ENCODE data around the gene PFKFB3.

Gene PFKFB3

DNA sequence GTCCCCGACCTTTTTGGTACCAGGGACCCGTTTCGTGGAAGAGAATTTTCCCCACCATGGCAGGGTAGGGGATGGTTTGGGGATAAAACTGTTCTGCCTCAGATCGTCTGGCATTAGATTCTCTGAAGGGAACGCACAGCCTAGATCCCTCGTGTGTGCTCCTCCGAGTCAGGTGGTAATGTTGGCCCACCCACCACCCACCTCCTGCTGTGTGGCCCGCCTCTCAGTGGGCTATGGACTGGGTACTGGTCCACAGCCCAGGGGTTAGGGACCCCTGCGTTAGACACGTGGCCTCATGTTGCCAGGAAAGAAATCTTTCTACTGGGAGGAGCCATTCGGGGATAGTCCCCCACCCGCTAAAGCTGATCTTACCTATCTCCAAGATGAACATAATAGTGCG lies 27.0 kb downstream of the PFKFB3 start:
- Histone ChIP-seq H3K4me1 (ENCODE audit: control insufficient read depth, insufficient read depth, low read length) (no peaks in the 10 kb centered on the region), H3K27ac (ENCODE audit: low read depth, low read length) (no peak overlapping the region), H3K9me3 (ENCODE audit: control insufficient read depth, insufficient read depth, low read length) (no peaks in the 10 kb centered on the region), H3K36me3 (ENCODE audit: control insufficient read depth, insufficient read depth, low read length) (peaks cover 91% of the 10 kb centered on the region), H3K9ac (ENCODE audit: low read depth, low read length) (no peak overlapping the region), H3K27me3 (ENCODE audit: control insufficient read depth, insufficient read depth, low read length) (no peaks in the 10 kb centered on the region), H3K4me3 (ENCODE audit: low read depth, low read length) (no peak overlapping the region)

DNA sequence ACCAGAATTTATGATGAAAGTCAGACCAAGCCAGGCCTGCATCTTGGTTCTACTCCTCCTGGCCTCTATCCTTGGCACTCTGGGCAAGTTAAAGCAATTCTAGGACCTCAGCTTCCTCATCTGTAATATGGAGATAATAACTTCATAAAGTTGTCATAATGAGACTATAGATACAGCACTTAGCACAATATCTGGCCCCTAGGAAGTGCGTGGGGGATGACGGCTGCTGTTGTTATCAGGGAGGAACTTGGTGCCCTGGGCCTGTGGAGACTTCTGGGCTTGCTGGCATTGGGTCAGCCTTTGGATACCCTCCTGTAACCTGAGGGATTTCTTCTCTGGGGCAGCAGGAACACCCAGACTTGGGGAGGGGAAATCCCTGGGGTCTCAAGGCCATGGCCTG lies 27.6 kb downstream of the PFKFB3 start:
- H3K36me3 ChIP-seq (ENCODE audit: control insufficient read depth, insufficient read depth, low read length), result peaks cover 85% of the 10 kb centered on the region
- H3K27me3 ChIP-seq (ENCODE audit: control insufficient read depth, insufficient read depth, low read length), result no peaks in the 10 kb centered on the region
- no peak overlapping the region for H3K27ac ChIP-seq (ENCODE audit: low read depth, low read length)
- H3K9ac ChIP-seq (ENCODE audit: low read depth, low read length), result no peak overlapping the region
- no peak overlapping the region for H3K4me3 ChIP-seq (ENCODE audit: low read depth, low read length)
- no peaks in the 10 kb centered on the region for H3K4me1 ChIP-seq (ENCODE audit: control insufficient read depth, insufficient read depth, low read length)
- no peaks in the 10 kb centered on the region for H3K9me3 ChIP-seq (ENCODE audit: control insufficient read depth, insufficient read depth, low read length)

DNA sequence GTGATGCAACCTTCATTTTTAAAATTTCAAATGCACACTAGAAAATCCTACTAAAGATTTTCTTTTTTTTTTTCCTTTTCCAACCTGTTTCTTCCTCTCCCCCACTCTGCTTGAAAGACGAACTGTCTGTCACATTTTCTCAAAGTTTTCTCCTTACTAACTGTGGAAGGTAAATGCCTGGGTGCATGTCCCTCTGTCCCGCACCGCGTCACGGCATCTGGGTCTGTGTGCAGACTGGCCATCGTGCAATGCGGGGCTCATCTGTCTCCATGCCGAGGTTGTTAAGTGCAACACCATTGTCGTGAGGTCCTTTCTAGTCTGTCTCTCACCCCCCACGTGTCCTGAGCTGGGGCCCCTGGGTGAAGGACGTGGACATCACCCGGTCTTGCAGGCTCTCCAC lies 28.4 kb downstream of the PFKFB3 start:
- H3K27me3 ChIP-seq (ENCODE audit: control insufficient read depth, insufficient read depth, low read length), result no peaks in the 10 kb centered on the region
- H3K4me1 ChIP-seq (ENCODE audit: control insufficient read depth, insufficient read depth, low read length), result no peaks in the 10 kb centered on the region
- H3K9me3 ChIP-seq (ENCODE audit: control insufficient read depth, insufficient read depth, low read length), result no peaks in the 10 kb centered on the region
- H3K4me3 ChIP-seq (ENCODE audit: low read depth, low read length), result no peak overlapping the region
- no peak overlapping the region for H3K27ac ChIP-seq (ENCODE audit: low read depth, low read length)
- H3K36me3 ChIP-seq (ENCODE audit: control insufficient read depth, insufficient read depth, low read length), result peaks cover 77% of the 10 kb centered on the region
- no peak overlapping the region for H3K9ac ChIP-seq (ENCODE audit: low read depth, low read length)

DNA sequence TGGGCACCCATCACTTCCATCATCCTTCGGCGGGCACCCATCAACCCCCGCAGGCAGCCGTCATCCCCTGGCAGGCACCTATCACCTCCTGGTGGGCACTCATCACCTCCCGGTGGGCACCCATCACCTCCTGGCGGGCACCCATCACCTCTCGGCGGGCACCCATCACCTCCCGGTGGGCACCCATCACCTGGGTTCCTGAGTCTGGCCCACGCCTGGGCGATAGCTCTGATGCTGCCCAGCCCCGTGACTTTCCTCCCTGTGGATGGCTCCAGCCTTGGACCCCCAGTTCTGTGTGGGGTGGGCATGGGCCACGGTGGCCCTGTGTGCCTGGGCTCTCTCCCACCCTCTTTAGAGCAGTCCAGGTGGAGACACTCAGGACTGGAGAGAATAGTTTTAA lies 29.0 kb downstream of the PFKFB3 start:
- H3K4me1 ChIP-seq (ENCODE audit: control insufficient read depth, insufficient read depth, low read length), result no peaks in the 10 kb centered on the region
- H3K9me3 ChIP-seq (ENCODE audit: control insufficient read depth, insufficient read depth, low read length), result no peaks in the 10 kb centered on the region
- H3K36me3 ChIP-seq (ENCODE audit: control insufficient read depth, insufficient read depth, low read length), result peaks cover 71% of the 10 kb centered on the region
- H3K4me3 ChIP-seq (ENCODE audit: low read depth, low read length), result no peak overlapping the region
- H3K9ac ChIP-seq (ENCODE audit: low read depth, low read length), result no peak overlapping the region
- H3K27me3 ChIP-seq (ENCODE audit: control insufficient read depth, insufficient read depth, low read length), result no peaks in the 10 kb centered on the region
- no peak overlapping the region for H3K27ac ChIP-seq (ENCODE audit: low read depth, low read length)

DNA sequence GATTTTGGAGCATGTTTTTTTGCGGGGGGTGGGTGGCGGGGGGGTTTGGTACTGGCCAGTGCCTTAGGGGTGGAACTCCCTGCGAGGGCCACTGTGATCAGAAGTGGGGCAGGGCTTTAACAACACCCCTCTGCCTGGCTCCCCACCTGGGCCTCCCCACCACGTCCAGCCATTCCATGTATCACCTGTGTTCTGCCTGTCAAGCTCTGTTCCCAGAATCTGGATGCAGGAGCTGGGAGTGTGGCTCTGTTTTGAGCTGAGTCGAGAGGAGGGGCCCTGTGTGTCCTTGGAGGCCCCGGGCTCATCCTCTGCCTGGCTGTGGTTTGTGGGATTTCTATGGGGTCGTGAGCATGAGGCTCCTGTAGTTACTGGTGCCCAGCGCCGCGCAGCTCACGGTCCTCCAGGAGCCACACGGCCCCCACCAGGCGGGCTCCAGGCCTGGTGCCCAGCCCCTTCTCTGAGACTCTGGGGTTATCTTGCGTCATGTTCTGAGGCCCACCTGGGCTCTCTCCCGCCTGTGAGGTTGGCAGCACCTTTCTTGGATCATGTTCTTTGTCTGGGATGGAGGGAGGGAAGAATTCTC lies 29.6 kb downstream of the PFKFB3 start:
- no peaks in the 10 kb centered on the region for H3K9me3 ChIP-seq (ENCODE audit: control insufficient read depth, insufficient read depth, low read length)
- H3K4me1 ChIP-seq (ENCODE audit: control insufficient read depth, insufficient read depth, low read length), result no peaks in the 10 kb centered on the region
- no peaks in the 10 kb centered on the region for H3K27me3 ChIP-seq (ENCODE audit: control insufficient read depth, insufficient read depth, low read length)
- no peak overlapping the region for H3K27ac ChIP-seq (ENCODE audit: low read depth, low read length)
- H3K9ac ChIP-seq (ENCODE audit: low read depth, low read length), result no peak overlapping the region
- H3K36me3 ChIP-seq (ENCODE audit: control insufficient read depth, insufficient read depth, low read length), result peaks cover 68% of the 10 kb centered on the region
- no peak overlapping the region for H3K4me3 ChIP-seq (ENCODE audit: low read depth, low read length)

DNA sequence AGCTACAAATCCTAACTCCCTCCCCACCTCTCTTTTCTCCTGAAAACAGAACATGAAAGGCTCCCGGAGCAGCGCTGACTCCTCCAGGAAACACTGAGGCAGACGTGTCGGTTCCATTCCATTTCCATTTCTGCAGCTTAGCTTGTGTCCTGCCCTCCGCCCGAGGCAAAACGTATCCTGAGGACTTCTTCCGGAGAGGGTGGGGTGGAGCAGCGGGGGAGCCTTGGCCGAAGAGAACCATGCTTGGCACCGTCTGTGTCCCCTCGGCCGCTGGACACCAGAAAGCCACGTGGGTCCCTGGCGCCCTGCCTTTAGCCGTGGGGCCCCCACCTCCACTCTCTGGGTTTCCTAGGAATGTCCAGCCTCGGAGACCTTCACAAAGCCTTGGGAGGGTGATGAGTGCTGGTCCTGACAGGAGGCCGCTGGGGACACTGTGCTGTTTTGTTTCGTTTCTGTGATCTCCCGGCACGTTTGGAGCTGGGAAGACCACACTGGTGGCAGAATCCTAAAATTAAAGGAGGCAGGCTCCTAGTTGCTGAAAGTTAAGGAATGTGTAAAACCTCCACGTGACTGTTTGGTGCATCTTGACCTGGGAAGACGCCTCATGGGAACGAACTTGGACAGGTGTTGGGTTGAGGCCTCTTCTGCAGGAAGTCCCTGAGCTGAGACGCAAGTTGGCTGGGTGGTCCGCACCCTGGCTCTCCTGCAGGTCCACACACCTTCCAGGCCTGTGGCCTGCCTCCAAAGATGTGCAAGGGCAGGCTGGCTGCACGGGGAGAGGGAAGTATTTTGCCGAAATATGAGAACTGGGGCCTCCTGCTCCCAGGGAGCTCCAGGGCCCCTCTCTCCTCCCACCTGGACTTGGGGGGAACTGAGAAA lies 30.4 kb downstream of the PFKFB3 start:
- peaks cover 60% of the 10 kb centered on the region for H3K36me3 ChIP-seq (ENCODE audit: control insufficient read depth, insufficient read depth, low read length)

DNA sequence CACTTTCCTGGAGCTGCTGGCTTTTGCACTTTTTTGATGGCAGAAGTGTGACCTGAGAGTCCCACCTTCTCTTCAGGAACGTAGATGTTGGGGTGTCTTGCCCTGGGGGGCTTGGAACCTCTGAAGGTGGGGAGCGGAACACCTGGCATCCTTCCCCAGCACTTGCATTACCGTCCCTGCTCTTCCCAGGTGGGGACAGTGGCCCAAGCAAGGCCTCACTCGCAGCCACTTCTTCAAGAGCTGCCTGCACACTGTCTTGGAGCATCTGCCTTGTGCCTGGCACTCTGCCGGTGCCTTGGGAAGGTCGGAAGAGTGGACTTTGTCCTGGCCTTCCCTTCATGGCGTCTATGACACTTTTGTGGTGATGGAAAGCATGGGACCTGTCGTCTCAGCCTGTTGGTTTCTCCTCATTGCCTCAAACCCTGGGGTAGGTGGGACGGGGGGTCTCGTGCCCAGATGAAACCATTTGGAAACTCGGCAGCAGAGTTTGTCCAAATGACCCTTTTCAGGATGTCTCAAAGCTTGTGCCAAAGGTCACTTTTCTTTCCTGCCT lies 31.1 kb downstream of the PFKFB3 start:
- H3K4me3 ChIP-seq (ENCODE audit: low read depth, low read length), result no peak overlapping the region
- H3K27me3 ChIP-seq (ENCODE audit: control insufficient read depth, insufficient read depth, low read length), result no peaks in the 10 kb centered on the region
- H3K9ac ChIP-seq (ENCODE audit: low read depth, low read length), result no peak overlapping the region
- H3K27ac ChIP-seq (ENCODE audit: low read depth, low read length), result no peak overlapping the region
- H3K36me3 ChIP-seq (ENCODE audit: control insufficient read depth, insufficient read depth, low read length), result peaks cover 53% of the 10 kb centered on the region
- no peaks in the 10 kb centered on the region for H3K4me1 ChIP-seq (ENCODE audit: control insufficient read depth, insufficient read depth, low read length)
- no peaks in the 10 kb centered on the region for H3K9me3 ChIP-seq (ENCODE audit: control insufficient read depth, insufficient read depth, low read length)

More for the DNA sequence above, 30.4 kb downstream of the PFKFB3 start:
- H3K4me1 ChIP-seq (ENCODE audit: control insufficient read depth, insufficient read depth, low read length), result no peaks in the 10 kb centered on the region
- H3K9ac ChIP-seq (ENCODE audit: low read depth, low read length), result no peak overlapping the region
- no peaks in the 10 kb centered on the region for H3K9me3 ChIP-seq (ENCODE audit: control insufficient read depth, insufficient read depth, low read length)
- H3K4me3 ChIP-seq (ENCODE audit: low read depth, low read length), result no peak overlapping the region
- no peak overlapping the region for H3K27ac ChIP-seq (ENCODE audit: low read depth, low read length)
- H3K27me3 ChIP-seq (ENCODE audit: control insufficient read depth, insufficient read depth, low read length), result no peaks in the 10 kb centered on the region

DNA sequence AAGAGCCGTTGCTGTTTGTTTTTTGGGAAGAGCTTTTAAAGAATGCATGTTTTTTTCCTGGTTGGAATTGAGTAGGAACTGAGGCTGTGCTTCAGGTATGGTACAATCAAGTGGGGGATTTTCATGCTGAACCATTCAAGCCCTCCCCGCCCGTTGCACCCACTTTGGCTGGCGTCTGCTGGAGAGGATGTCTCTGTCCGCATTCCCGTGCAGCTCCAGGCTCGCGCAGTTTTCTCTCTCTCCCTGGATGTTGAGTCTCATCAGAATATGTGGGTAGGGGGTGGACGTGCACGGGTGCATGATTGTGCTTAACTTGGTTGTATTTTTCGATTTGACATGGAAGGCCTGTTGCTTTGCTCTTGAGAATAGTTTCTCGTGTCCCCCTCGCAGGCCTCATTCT lies 31.6 kb downstream of the PFKFB3 start:
- Histone ChIP-seq H3K27ac (ENCODE audit: low read depth, low read length) (no peak overlapping the region), H3K27me3 (ENCODE audit: control insufficient read depth, insufficient read depth, low read length) (no peaks in the 10 kb centered on the region), H3K36me3 (ENCODE audit: control insufficient read depth, insufficient read depth, low read length) (peaks cover 48% of the 10 kb centered on the region), H3K9me3 (ENCODE audit: control insufficient read depth, insufficient read depth, low read length) (no peaks in the 10 kb centered on the region), H3K9ac (ENCODE audit: low read depth, low read length) (no peak overlapping the region), H3K4me3 (ENCODE audit: low read depth, low read length) (no peak overlapping the region), H3K4me1 (ENCODE audit: control insufficient read depth, insufficient read depth, low read length) (no peaks in the 10 kb centered on the region)

DNA sequence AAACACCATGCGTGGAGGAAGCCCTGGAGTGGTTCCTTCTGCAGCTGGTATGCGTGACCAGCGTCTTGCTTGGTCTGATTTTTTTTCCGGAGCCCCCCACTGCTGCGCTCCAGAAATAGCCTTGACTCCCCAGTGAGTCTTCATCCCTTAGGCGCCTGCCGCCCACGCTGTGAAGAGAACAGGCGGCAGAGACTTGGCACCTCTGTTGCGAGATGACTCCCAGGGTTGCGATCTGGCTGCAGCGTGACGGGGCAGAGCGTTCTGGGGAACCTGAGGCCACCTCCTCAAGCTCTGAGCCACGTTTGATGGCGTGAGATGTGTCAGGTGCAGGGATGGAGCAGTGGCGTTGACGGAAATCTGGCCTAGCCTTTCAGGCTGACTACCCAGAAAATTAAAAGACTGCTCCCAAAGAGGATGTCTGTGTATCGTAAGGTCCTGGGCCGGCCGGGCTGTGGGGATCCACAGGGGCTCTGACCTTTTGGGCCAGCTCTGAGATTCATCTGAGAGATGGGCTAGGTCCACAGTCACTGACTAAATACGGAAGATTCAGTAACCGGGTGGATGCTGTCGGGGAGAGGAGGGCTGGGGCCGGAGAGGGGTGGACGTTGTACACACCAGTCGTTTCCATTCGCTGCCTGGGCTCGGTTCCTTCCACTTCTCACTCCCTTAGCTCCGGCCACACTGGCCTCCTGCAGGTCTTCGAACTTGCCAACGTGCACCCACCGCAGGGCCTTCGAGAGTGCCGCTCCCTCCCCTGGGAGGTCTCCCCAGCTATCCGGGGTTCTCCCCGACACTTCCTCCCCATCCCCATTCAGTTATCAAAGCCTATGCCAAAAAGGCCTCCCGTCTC lies 33.8 kb downstream of the PFKFB3 start:
- Histone ChIP-seq H3K4me3 (ENCODE audit: low read depth, low read length) (no peak overlapping the region), H3K36me3 (ENCODE audit: control insufficient read depth, insufficient read depth, low read length) (peaks cover 30% of the 10 kb centered on the region), H3K4me1 (ENCODE audit: control insufficient read depth, insufficient read depth, low read length) (no peaks in the 10 kb centered on the region), H3K27ac (ENCODE audit: low read depth, low read length) (no peak overlapping the region), H3K9ac (ENCODE audit: low read depth, low read length) (no peak overlapping the region), H3K27me3 (ENCODE audit: control insufficient read depth, insufficient read depth, low read length) (no peaks in the 10 kb centered on the region), H3K9me3 (ENCODE audit: control insufficient read depth, insufficient read depth, low read length) (no peaks in the 10 kb centered on the region)

DNA sequence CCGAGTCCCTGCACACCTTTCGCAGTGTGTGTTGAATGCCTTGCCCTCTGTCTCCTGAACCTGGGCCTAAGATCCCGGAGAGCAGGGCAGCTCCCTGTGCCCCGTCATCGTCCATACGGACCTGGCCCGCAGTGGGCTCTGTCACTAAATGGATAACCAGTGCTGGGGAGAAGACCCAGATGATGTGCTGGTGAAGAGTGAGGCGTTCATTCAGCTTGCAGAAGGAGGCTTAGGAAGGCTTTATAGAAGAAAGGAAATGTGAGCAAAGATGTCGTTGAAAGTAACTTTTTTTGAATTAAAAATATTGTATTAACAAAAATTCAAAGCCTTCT lies 34.4 kb downstream of the PFKFB3 start:
- H3K9ac ChIP-seq (ENCODE audit: low read depth, low read length), result no peak overlapping the region
- no peaks in the 10 kb centered on the region for H3K4me1 ChIP-seq (ENCODE audit: control insufficient read depth, insufficient read depth, low read length)
- H3K27me3 ChIP-seq (ENCODE audit: control insufficient read depth, insufficient read depth, low read length), result no peaks in the 10 kb centered on the region
- H3K27ac ChIP-seq (ENCODE audit: low read depth, low read length), result no peak overlapping the region
- H3K9me3 ChIP-seq (ENCODE audit: control insufficient read depth, insufficient read depth, low read length), result no peaks in the 10 kb centered on the region
- H3K36me3 ChIP-seq (ENCODE audit: control insufficient read depth, insufficient read depth, low read length), result peaks cover 25% of the 10 kb centered on the region
- no peak overlapping the region for H3K4me3 ChIP-seq (ENCODE audit: low read depth, low read length)

All from HUES48 (cell line).